K562 (cell line): ENCODE measurements around the gene MPV17L2. TPM values are rescaled to one million over a fixed set of nuclear protein-coding genes. Genes with fewer than 3 reads are reported as not detected.

Experiments used
- BCL6 ChIP-seq: fragments of 250-450 bp; sonication (Bioruptor Pico); IDR thresholded peaks from 2 replicates; pipeline ENCODE4 v1.4.0; 2020
- CBFB ChIP-seq: sonication (generic); formaldehyde crosslinking; IDR thresholded peaks from 2 replicates; pipeline ENCODE4 v1.4.0; 2020; ENCODE audit warnings: mild to moderate bottlenecking, missing genetic modification reagents
- E2F6 ChIP-seq, 2 experiments: IDR thresholded peaks; 2 replicates each; pipeline ENCODE4 v1.6.1; 2011; ENCODE audit warnings: borderline replicate concordance in 1 of 2, control low read depth in 1 of 2, low read depth in 1 of 2, low read length in 1 of 2, mild to moderate bottlenecking in 1 of 2, mixed read lengths in 1 of 2, moderate library complexity in 1 of 2; ENCODE audit not compliant: insufficient read depth in 1 of 2, insufficient read length in 1 of 2, poor library complexity in 1 of 2, severe bottlenecking in 1 of 2; ENCODE audit errors: extremely low read depth in 1 of 2
- FOS ChIP-seq: IDR thresholded peaks from 3 replicates; pipeline ENCODE4 v1.6.1; 2011; ENCODE audit not compliant: insufficient read length; ENCODE audit errors: extremely low read depth
- GATAD2A ChIP-seq: fragments of 450-650 bp; IDR thresholded peaks from 2 replicates; pipeline ENCODE4 v1.6.1; 2017
- GATAD2B ChIP-seq: fragments of 450-650 bp; IDR thresholded peaks from 2 replicates; pipeline ENCODE4 v1.6.1; 2017; ENCODE audit warnings: mild to moderate bottlenecking, borderline replicate concordance
- HDGF ChIP-seq: fragments of 450-650 bp; IDR thresholded peaks from 2 replicates; pipeline ENCODE4 v1.6.1; 2016
- HMGXB4 ChIP-seq: sonication (generic); formaldehyde crosslinking; IDR thresholded peaks from 2 replicates; pipeline ENCODE4 v1.8.1; 2023; ENCODE audit warnings: mild to moderate bottlenecking, missing genetic modification reagents
- NR2C2 ChIP-seq, 2 experiments: fragments of 200-800 bp in 1 of 2; sonication (Bioruptor generic) in 1 of 2; sonication (generic) in 1 of 2; formaldehyde crosslinking in 1 of 2; IDR thresholded peaks; 2 replicates each; pipeline versions ENCODE4 v1.6.1 to v1.8.0; 2016 to 2022; ENCODE audit warnings: mild to moderate bottlenecking in 1 of 2, missing compliant biosample characterization in 1 of 2, missing genetic modification characterization in 1 of 2, missing genetic modification reagents in 1 of 2
- REST ChIP-seq, 2 experiments: fragments of 450-650 bp; formaldehyde crosslinking in 1 of 2; IDR thresholded peaks; 2 replicates each; pipeline versions ENCODE4 v1.4.0 to v1.6.1; 2014 to 2020; ENCODE audit warnings: mild to moderate bottlenecking in 2 of 2, borderline replicate concordance in 1 of 2, low read depth in 1 of 2
- RFX7 ChIP-seq: fragments of 250-450 bp; sonication (Bioruptor Pico); IDR thresholded peaks from 2 replicates; pipeline ENCODE4 v1.5.1; 2021; ENCODE audit warnings: mild to moderate bottlenecking
- SIRT6 ChIP-seq: IDR thresholded peaks from one replicate; pipeline ENCODE4 v1.6.1; 2012; ENCODE audit warnings: low read depth, mild to moderate bottlenecking, control low read depth, inconsistent platforms, low read length, moderate library complexity
- TSC22D4 ChIP-seq: fragments of 450-650 bp; IDR thresholded peaks from 2 replicates; pipeline ENCODE4 v1.6.1; 2016; ENCODE audit warnings: missing genetic modification characterization, missing biosample characterization, control low read depth
- ZKSCAN1 ChIP-seq: fragments of 150-350 bp; IDR thresholded peaks from 2 replicates; pipeline ENCODE4 v1.6.1; 2016; ENCODE audit warnings: low read depth, low read length
- ZKSCAN3 ChIP-seq: fragments of 250-450 bp; sonication (Bioruptor Pico); IDR thresholded peaks from 2 replicates; pipeline ENCODE4 v1.4.0; 2020
- ZNF551 ChIP-seq: fragments of 250-450 bp; sonication (Bioruptor Pico); IDR thresholded peaks from 2 replicates; pipeline ENCODE4 v1.5.0; 2021; ENCODE audit warnings: mild to moderate bottlenecking, moderate library complexity
- ZNF766 ChIP-seq: fragments of 200-800 bp; sonication (Bioruptor generic); conservative IDR thresholded peaks from 2 replicates; pipeline ENCODE4 v1.6.1; 2016; ENCODE audit warnings: missing genetic modification characterization, missing compliant biosample characterization
- ZNF778 ChIP-seq: fragments of 450-650 bp; formaldehyde crosslinking; IDR thresholded peaks from 2 replicates; pipeline ENCODE4 v1.4.0; 2020; ENCODE audit warnings: mild to moderate bottlenecking, moderate library complexity
- polyA plus RNA-seq, 8 experiments: library from polyadenylated mRNA; depleted of rRNA in 4 of 8; stranded (reverse) in 5 of 8; unstranded in 3 of 8; fragments of >200 nt; fragmentation: Nextera tagmentation in 2 of 8; fragmentation: Illumina TruSeq in 1 of 8; extraction: Ambion mirVana in 2 of 8; extraction: Trizol in 1 of 8; gene quantifications; 2 replicates each; pipeline versions ENCODE4 v1.2.1 to v1.2.3, GENCODE V29; 2011 to 2014; ENCODE audit warnings: inconsistent platforms in 1 of 8, missing spikeins in 1 of 8
- total RNA-seq, 7 experiments: library from RNA; depleted of rRNA in 6 of 7; stranded (reverse); fragments of >200 nt in 6 of 7; fragmentation: Illumina TruSeq in 2 of 7; extraction: Trizol in 2 of 7; gene quantifications; 2 replicates each; pipeline versions ENCODE4 v1.2.1 to v1.2.3, GENCODE V29; 2011 to 2021; ENCODE audit warnings: low replicate concordance in 1 of 7

The MPV17L2 gene
- total and polyA plus RNA-seq, 9 of the 15 experiments (the other 6 are each of a cell fraction or from before 2014, with no cell fraction given) = 10.6 to 60.2 (median 28.5) TPM

- no peak for TF ChIP-seq HMGXB4 (CRISPR knock-in tag)
- TF ChIP-seq ZNF551 (CRISPR knock-in tag) = no peak
- TF ChIP-seq E2F6 (IDR thresholded peaks at IDR 0.05; ENCODE audit: borderline replicate concordance in 1 of 2, extremely low read depth in 1 of 2, insufficient read depth in 1 of 2, insufficient read length in 1 of 2, low read depth in 1 of 2, low read length in 1 of 2, poor library complexity in 1 of 2, severe bottlenecking in 1 of 2) = peak; percentile 88 to 97
- TF ChIP-seq RFX7 (CRISPR knock-in tag) = no peak
- TF ChIP-seq GATAD2A = no peak
- no peak for TF ChIP-seq HDGF
- TF ChIP-seq NR2C2 (CRISPR knock-in tag; IDR thresholded peaks at IDR 0.05) = no peak
- TF ChIP-seq NR2C2 (tag; IDR thresholded peaks at IDR 0.05) = peak; percentile 56
- peak; percentile 2; the same call in 1 of the 2 replicates for TF ChIP-seq REST (IDR thresholded peaks at IDR 0.05; ENCODE audit: borderline replicate concordance)
- TF ChIP-seq REST (CRISPR knock-in tag; IDR thresholded peaks at IDR 0.05; ENCODE audit: low read depth) = 0 out of 2 replicates have a peak, but pooled peaks have one; percentile 50
- TF ChIP-seq BCL6 (CRISPR knock-in tag) = no peak
- no peak for TF ChIP-seq CBFB (CRISPR knock-in tag)
- peak; percentile 93 for TF ChIP-seq GATAD2B
- no peak for TF ChIP-seq ZNF778
- no peak for TF ChIP-seq FOS
- no peak for TF ChIP-seq ZNF766 (CRISPR knock-in tag)
- TF ChIP-seq TSC22D4 (tag) = no peak
- TF ChIP-seq ZKSCAN1 = no peak
- TF ChIP-seq ZKSCAN3 (CRISPR knock-in tag) = no peak
- TF ChIP-seq SIRT6 = no peak
Observed at GRCh38 chr19:18160971-18161635, 31.9 kb upstream of the MPV17L2 start (continued).
